CD4-positive, alpha-beta T cell treated with Interleukin-10 for 1 hour (primary cell): ENCODE data around the gene LIMA1.
"Not testable (repeated sequence)": the region's sequence is repeated elsewhere in the genome, so short reads cannot be mapped to it uniquely, and the experiment has no call there.

Source experiments
- DNase-seq: peaks from one replicate; pipeline ENCODE4 v3.0.0-alpha.2; 2020

Gene LIMA1

DNA sequence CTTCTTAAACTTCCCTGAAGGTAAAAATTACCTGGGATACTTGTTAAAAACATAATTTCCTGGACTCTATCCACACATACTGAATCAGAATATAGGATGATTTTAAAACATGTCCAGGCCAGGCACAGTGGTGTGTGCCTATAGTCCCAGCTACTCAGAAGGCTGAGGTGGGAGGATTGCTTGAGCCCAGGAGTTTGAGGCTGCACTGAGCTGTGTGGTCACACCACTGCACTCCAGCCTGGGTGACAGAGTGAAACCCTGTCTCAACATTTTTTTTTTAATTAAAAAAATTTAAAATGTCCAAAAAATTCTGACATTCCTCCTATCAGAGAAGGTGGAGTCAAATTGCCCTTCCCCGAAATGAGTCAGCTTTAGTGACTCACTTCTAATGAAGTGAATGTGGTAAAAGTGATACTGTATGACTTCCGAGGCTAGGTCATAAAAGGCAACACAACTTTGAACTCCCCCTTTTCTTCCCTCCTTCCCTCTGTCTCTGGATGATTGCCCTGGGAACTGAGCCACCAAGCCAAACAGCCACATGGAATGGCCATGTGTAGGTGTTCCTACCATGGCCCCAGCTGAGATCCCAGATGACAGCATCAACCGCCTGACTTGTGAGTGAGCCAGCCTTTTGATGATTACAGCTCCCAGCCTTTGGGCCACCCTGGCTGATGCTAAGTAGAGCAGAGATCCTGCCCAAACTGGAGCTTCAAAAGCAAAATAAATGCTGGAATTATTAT is 36.3 kb downstream of the LIMA1 start:
- DNase-seq, result peak; percentile 9

DNA sequence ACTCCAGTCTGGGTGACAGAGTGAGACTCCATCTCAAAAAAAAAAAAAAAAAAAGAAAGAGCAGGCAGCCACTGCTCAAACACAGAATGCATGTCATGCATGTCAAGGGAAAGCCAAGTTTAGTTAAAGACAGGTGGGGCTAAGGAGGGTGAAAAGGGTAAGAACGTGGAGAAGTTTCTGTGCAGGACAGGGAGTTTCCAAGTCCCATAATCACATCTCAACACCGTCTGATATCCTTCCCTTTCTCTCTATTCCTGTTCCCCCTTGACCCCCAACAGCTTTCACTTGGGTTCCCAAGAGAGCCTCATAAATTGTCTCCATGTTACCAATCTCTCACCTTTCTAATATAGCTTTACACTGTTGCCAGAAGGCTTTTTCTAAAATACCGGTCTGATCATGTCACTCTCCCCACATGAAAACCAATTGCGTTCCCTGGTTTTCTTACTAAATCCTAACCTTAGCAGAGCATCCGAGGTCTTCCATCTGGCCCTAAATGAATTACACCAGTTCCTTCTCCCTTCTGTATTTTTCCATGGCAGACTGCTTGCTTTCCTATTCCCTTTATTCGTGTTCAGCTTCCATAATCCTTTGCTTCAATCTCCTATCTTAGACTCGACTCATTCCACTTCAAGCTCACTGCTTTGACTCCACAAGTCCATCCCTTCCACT is 37.0 kb downstream of the LIMA1 start:
- DNase-seq, result no peak

DNA sequence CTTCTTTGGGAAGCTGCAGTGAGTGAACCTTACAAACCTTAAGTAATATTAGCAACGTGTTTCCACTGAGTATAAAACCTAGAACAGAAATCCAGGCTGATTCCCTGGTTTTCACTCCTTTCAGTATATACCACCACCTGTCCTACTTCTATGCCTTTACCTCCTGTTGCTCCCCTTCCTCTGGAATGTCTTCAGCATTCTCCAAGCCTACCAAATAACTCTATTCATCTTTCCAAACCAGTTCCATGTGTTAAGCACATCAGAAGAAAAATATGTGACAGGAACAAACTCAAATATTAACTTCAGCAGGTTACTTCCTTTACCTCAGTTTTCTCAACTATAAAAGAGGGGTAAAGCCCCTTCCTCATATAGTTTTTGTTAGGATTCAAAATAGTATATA is 39.8 kb downstream of the LIMA1 start:
- no peak for DNase-seq

DNA sequence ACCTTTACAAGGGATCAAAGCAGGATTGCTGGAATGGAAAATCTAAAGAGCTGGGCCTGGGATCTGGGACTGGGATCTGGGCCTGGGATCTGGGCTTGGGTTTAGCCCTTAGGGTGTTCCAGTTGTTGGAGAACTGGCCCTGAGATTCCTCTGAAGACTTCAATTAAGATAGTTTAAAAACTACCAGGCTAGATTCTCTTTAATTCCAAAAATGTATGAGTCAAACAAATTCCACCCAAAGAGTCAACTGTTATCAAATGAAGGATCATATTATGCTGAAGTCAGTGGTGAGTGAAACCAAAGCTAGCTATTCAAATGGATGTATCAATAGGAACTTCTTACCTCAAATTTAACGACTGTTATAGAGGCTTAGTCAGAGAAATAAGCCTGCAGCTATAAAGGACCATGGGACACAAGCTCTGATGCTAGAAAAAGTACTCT is 40.5 kb downstream of the LIMA1 start:
- DNase-seq, result no peak

DNA sequence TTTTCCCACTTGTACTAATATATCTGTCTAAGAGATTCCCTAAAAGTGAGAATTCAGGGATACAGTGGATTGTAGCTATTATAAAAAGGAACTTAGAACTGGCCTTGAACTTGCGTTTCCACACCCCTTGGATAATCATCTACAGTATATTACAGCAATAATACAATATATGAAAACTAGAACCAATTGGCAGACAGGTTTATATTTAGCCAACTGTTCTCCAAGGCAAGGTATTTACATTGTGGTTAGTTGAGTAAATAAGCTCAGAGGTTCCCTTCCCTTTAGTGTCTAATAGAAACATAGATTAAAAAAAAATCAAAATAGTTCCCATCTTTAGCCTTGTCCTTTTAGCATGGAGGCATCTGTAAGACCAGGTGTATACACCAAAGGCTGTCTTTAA is 42.1 kb downstream of the LIMA1 start:
- no peak for DNase-seq

DNA sequence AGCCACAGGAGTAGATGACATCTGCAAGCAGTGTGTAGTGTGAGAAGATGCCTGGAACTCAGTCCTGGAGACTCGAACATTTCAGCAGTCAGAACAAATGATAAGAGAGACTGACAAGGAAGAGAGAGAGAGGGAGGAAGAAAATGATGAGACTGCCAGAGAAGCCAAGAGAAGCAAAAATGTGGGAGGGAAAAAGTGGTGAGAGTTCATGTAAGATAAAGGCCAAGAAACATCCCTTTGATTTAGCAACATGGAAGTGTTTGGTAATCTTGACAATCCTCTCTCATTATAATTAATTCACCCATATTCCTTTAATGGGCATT is 42.6 kb downstream of the LIMA1 start:
- DNase-seq, result no peak

DNA sequence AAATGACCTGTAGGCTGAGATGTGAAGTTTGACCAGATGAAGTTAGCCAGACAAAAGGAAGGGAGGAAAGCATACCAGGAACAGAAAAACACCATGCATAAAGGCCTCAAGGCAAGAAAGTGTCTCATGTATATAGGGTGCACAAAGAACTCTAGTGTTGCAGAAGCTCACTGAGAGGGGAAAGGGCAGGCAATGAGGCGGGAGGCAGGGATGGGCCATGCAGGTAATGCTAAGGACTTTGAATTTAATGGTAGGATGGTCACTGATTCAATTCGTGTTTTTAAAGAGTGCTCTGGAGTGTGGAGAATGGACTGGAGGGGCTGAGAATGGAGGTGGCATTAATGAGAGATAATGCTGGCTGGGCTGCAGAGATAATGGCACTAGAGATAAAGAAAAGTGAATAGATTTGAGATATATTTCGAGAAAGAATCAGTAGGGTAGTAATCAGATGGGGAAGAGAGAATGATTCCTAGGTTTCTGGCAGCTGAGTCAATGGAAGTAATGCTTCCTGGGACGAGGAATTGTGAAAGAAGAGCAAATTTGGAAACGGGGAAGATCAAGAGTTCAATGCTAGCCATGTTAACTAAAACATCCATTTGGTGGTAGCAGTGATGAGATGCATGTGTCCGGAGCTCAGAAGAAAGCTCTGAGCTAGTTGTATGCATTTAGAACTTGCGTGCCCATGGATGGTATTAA is 43.1 kb downstream of the LIMA1 start:
- no peak for DNase-seq

DNA sequence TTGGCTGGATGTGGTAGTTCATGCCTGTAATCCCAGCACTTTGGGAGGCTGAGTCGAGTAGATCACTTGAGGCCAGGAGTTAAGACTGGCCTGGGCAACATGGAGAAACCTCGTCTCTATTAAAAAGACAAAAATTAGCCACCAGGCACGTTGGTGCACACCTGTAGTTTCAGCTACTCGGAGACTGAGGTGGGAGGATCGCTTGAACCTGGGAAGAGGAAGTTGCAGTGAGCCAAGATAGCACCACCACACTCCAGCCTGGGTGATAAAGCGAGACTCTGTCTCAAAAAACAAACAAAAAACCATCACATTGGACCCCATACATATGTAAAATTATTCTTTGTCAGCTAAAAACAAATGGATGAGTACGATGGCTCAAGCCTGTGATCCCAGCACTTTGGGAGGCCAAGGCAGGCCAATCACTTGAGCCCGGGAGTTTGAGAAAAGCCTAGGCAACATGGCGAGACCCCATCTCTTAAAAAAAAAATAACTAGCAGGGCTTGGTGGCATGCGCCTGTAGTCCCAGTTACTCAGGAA is 43.9 kb downstream of the LIMA1 start:
- no peak for DNase-seq

DNA sequence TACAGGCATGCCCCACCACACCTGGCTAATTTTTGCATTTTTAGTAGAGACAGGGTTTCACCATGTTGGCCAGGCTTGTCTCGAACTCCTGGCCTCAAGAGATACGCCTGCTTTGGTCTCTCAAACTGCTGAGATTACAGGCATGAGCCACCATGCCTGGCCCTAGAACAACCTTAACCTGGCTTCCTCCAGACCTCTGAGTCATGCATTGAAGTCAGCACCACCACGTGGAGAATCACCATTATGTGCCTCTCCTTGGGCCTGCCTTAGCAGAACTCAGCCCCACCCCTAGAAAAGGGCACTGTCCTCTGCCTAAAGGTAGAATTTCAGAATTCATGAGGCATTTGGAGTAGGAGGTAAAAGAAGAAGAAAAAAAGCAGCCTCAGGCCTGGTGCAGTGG is 49.0 kb downstream of the LIMA1 start:
- DNase-seq, result no peak

DNA sequence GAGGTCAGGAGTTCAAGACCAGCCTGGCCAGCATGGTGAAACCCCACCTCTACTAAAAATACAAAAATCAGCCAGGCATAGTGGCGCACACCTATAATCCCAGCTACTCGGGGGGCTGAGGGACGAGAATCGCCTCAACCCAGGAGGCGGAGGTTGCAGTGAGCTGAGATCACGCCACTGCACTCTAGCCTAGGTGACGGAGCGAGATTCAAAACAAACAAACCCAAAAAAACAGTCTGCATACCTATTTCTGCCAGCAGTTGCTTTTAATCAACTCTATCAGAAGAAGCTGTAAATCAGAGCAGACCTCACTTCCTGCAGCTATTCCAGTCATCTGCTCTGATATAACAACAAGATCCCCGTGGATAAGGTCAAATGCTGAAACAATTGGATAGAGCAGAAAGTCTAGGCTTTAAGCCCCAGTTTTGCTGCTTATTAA is 50.5 kb downstream of the LIMA1 start:
- no peak for DNase-seq

DNA sequence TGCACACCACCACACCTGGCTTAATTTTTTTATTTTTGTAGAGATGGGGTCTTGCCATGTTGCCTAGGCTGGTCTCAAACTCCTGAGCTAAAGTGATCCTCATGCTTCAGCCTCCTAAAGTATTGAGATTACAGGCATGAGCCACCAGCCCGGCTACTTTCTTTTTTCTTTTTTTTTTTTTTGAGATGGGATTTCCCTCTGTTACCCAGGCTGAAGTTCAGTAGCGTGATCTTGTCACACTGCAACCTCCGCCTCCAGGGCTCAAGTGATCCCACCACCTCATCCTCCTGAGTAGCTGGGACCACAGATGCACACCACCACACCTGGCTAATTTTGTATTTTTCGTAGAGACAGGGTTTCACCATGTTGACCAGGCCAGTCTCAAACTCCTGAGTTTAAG is 51.1 kb downstream of the LIMA1 start:
- DNase-seq, result no peak

DNA sequence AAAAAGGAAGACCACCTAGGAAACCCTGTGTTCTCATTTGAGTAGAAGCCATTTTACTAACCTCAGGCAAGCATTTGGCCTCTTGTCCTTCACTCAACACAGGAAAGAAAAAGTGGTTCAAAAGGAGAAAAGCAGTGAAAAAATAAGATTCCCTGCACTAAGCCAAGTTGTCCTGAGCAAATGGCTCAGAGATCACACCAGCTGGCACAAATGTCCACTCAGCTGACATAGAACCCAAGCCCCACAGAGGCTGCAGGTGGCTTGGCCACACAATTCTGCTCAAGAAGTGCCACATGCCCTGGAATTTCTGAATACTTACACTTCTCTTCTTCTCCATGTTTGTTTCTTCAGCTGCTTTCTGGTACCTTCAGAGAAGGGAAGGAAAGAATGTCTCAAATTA is 52.0 kb downstream of the LIMA1 start:
- DNase-seq, result no peak

DNA sequence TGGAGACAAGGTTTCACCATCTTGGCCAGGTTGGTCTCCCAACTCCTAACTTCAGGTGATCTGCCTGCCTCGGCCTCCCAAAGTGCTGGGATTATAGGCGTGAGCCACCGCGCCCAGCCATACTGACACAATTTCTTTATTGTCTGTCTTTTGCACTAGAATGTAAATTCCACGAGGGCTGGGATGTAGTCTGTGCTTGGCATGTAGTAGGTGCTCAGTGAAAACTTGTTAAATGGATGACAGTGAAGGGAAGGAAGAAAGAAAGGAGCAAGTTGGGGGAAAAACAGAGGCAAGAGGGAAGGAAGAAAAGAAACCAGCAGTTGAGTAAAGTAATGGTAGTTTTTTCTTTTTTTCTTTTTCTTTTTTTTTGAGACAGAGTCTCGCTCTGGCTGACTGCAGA is 53.1 kb downstream of the LIMA1 start:
- no peak for DNase-seq

DNA sequence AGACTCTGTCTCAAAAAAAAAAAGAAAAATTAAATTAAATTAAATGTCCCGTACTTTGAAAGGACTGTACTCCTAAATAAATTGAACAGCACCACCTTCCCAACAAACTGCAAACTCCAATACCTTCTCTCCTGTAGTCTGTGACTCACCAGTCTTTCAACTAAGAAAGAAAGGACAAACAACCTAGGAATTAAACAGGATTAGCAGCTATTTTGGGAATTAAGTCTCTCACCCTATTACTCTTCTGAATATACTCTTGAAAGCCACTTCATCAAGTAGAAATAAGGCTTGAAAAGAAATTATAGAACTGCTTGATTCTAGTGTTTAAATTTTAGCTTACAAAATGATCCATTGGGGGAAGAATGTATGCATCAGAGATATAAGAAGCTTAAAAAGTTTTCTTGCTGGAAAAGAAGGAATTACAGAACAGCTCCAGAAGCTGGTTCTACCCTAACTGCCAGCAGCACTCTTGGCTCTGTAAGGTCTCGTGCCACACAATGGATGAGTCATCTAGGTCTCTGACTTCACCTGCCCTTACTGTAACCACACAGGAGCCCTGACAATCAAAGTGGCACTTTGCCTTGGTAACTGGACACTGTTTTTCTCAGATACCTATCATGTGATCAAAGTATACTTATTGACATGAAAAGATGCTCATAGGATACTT is 59.2 kb downstream of the LIMA1 start:
- DNase-seq, result peak; percentile 59

DNA sequence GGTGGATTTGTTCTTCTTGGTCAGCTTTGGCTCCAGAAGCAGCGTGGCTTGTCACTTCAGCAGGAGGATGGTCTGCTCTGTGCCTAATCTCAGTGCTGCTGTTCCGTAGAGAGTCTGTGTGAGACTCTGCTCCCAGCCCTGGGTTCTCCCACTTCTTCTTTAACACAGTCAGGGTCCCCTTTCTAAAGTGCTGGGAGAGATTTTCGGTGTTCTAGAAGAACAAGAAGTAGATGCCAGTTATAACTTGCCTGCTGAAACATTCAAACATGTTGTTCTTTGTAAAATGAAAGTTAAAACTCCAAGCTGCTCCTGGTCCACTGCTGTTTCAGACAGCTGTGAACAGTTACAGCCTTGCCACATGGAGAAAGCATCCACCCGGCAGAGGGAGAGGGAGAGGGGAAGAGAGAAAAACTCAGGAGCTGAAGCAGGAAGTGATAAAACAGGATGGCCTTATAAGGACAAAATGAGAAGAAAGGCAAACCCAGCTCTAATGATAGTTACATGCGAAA is 61.0 kb downstream of the LIMA1 start:
- DNase-seq, result peak; percentile 49

DNA sequence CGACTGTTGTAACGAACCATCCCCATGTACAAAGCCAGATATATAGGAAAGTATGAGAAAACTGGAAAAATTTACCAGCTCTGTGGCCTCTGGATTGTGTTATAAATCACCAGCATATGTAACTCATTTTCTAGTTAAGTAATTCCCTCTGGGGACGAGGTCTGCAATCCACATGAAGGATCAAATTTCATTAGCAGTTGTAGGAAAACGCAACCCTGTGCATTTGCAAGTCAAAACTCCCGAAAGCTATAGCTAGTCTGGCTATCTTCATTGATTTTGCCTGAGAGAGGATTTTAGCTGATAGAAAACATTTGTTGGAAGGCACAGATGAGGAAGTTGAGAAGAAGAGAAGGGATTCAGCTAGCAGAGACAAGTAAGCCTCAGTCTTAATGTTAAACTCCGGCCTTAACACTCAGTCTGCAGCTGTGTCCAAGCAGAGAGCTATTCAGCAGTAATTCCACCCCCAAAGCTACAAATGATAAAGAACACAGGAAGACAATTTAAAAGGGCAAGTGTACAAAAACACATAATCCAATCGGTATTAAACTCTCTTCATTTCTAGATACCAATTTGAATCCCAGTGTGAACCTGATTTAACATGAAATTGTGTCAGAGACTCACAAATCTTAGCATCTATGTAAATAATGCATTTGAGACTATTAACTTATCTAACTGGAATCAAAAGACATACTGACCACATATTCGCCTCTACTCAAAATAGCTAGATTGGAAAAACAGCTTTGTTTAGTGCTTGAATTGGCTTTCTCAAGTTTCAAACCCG is 61.9 kb downstream of the LIMA1 start:
- DNase-seq, result no peak

DNA sequence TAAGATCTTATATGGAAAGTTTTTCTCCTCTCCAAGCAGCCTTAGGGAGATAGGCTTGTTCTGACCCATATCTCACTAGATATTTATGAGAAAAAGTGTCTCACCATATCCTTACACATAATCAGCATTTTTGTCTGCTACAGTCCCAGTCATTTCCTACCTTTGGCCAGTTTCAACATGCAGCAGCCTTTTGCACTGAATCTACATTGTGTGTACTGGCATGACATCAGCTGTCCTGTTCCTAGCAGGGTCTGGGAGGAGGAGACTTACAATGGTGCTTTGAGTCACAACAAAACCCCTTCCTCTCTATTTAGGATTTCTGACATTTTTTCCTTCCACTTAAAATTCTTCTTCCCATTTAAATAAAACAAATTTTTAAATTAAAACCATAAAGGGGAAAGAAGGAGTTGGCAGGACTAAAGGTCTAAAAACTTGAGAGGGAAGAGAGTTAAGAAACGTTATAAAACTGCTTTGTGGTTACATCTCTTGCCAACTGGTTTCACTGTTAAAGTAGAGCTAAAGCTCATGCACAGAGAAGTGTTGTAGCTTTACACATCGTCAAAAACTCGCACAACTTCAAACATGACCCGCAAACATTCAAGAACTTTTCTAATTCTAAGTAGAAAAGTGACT is 62.8 kb downstream of the LIMA1 start:
- peak; percentile 24 for DNase-seq

DNA sequence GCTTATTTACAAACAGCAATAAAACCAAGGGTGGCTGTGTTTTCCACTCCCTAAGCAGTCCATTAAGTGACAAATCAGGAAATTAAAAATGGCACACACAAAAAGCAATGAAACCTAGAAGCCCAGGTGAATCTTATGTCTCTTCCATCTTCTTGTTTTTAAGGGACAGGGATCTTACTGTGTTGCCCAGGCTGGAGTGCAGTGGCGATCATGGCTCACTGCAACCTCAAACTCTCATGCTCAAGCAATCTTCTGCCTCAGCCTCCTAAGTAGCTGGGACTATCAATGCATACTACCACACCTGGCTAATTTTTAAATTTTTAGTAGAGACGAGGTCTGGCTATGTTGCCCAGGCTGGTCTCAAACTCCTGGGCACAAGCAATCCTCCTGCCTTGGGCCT is 63.8 kb downstream of the LIMA1 start:
- DNase-seq, result no peak

DNA sequence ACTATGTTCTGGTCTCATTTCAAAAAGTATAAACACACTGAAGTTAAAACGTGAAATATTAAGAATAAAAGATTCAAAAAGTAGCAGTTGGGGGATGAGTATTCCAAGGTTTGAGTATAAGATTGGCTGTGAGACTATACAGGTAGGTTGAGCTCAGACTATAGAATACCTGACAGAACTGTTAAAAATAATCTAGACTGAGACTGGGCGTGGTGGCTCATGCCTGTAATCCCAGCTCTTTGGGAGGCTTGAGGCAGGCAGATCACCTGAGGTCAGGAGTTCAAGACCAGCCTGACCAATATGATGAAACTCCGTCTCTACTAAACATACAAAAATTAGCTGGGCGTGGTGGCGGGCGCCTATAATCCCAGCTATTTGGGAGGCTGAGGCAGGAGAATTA is 64.3 kb downstream of the LIMA1 start:
- DNase-seq, result not testable (repeated sequence)

DNA sequence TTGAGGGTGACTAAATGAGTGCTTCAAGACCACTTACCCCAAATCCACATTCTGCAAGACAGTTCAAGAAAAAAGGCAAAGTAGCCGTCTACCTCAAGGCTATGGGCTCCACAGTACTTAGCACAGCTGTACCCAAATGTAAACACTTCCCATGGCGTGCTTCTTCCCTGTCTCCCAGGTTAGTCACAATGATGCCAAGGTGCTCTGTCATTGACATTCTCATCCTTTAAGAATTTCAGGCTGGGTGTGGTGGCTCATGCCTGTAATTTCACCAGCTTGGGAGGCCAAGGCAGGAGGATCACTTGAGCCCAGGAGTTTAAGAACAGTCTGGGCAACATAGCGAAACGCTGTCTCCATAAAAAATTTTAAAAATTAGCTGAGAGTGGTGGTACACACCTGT is 64.9 kb downstream of the LIMA1 start:
- no peak for DNase-seq

DNA sequence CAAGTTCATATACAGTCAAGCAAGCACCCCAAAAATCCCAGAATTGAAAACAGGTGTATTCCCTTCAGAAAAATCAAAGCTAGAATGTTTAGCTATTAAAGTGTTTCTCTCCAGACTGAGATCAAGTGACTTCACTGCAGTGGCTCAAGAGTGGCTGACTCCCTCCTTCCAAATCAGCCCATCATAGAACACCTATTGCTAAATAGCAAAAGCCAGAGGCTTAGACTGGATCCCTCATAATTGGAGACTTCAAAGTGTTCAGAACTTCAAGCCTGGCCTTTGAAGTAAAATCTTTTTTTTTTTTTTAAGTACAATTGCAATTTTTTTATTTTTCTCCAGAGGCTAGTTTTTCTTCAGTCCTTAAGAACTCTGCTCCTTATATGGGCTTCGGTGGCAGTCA is 66.1 kb downstream of the LIMA1 start:
- DNase-seq, result no peak

DNA sequence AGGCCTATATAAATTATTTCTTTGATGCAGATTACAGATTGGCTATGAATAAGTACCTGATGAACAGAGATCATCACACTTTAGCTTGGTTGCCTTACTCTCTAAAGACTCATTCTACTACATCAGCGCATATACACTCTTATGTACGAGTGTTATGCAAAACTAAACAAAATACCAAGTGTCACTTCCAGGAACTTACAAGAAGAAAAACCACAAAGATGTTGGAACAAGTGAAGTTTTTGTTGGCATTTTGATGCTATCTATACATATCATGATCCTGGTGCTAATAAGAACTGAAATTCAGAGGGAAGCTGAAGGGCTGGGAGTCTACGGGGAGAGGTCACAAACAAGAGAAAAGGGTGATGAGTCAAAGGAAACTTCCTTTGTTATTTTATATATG is 68.3 kb downstream of the LIMA1 start:
- DNase-seq, result no peak
